K562 treated with DMSO at 1 percent for 48 hours (cell line): ENCODE results near the gene CTTNBP2. TPM values are rescaled to one million over a fixed set of nuclear protein-coding genes. Genes with fewer than 3 reads are reported as not detected.

Experiments used
- total RNA-seq: library from RNA; unstranded; fragments of 300-600 nt; gene quantifications from 2 replicates; pipeline ENCODE4 v1.2.3, GENCODE V29; 2022; ENCODE audit warnings: low replicate concordance; ENCODE audit errors: extremely low read depth

CTTNBP2 gene, protein sequence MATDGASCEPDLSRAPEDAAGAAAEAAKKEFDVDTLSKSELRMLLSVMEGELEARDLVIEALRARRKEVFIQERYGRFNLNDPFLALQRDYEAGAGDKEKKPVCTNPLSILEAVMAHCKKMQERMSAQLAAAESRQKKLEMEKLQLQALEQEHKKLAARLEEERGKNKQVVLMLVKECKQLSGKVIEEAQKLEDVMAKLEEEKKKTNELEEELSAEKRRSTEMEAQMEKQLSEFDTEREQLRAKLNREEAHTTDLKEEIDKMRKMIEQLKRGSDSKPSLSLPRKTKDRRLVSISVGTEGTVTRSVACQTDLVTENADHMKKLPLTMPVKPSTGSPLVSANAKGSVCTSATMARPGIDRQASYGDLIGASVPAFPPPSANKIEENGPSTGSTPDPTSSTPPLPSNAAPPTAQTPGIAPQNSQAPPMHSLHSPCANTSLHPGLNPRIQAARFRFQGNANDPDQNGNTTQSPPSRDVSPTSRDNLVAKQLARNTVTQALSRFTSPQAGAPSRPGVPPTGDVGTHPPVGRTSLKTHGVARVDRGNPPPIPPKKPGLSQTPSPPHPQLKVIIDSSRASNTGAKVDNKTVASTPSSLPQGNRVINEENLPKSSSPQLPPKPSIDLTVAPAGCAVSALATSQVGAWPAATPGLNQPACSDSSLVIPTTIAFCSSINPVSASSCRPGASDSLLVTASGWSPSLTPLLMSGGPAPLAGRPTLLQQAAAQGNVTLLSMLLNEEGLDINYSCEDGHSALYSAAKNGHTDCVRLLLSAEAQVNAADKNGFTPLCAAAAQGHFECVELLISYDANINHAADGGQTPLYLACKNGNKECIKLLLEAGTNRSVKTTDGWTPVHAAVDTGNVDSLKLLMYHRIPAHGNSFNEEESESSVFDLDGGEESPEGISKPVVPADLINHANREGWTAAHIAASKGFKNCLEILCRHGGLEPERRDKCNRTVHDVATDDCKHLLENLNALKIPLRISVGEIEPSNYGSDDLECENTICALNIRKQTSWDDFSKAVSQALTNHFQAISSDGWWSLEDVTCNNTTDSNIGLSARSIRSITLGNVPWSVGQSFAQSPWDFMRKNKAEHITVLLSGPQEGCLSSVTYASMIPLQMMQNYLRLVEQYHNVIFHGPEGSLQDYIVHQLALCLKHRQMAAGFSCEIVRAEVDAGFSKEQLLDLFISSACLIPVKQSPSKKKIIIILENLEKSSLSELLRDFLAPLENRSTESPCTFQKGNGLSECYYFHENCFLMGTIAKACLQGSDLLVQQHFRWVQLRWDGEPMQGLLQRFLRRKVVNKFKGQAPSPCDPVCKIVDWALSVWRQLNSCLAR (N-terminal part only)
- not detected in 2 replicates for total RNA-seq

DNA sequence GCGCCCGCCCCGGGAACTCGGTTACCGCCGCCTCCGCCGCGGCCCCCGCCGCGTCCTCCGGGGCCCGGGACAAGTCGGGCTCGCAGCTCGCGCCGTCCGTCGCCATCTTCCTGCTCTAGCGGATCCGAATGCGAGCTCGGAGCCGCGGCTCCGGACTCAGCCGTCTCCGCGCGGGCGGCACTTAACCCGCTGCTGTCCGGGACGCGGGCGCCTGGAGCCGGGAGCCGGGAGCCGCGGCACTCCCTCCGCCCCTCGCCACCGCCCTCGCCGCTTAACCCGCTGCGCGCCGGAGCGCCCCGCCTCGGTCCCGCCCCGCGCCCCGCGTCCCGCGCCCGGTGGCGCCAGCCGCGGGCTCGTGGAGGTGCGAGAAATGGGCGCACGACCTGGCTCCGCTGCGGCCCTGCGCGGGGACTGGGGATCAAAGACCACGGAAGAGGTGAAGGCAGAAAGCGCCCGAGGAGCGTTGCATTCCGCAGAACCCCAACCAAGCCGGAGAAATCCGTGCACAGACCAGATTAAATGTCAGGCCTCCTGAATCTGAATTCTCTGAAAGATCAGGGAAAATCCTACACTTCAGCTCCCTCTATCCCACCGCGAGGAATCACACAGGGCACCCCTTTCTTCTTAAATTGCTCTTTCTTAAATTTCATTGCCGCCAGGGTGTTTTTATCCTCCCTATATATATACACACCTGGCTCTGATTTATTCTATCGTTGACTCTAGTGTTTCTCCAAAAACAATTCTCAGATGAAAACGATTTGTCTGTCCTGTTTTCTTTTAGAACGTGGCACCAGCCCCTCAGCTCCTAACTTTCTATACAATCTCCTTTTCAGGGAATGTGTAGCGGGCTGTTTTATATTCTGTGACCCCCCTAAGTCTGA lies at the start of gene CTTNBP2:
CTTNBP2 (minus strand) TSS at position 132 of the 881 bp plus-strand sequence; CDS start at position 106, 26 bp downstream.

